Smooth muscle cell (in vitro differentiated cells): Measurements from ENCODE around the gene PCYT2. TPM values are rescaled to one million over a fixed set of nuclear protein-coding genes. Genes with fewer than 3 reads are reported as not detected.
A peak's percentile ranks its signal among the peaks of the same experiment; 100 is the strongest.

Experiments used
- DNase-seq: peaks from one replicate; lab custom pipeline; 2025; ENCODE audit not compliant: unreplicated experiment; lab: John Stamatoyannopoulos, UW
- H2AFZ ChIP-seq: fragments of 200-600 bp; sonication (generic); 2 replicates; pipeline ENCODE4 v1.6.0; 2016; ENCODE audit warnings: antibody characterized with exemption, low read depth, mild to moderate bottlenecking
- H3F3A ChIP-seq: fragments of 200-600 bp; sonication (generic); 2 replicates; pipeline ENCODE4 v1.6.0; 2017; ENCODE audit warnings: antibody characterized with exemption, low read depth
- H3K27ac ChIP-seq: fragments of 200-600 bp; sonication (generic); 2 replicates; pipeline ENCODE4 v1.5.1; 2016; ENCODE audit warnings: low read depth, mild to moderate bottlenecking
- H3K27me3 ChIP-seq: fragments of 200-600 bp; sonication (generic); 2 replicates; pipeline ENCODE4 v1.6.1; 2016; ENCODE audit warnings: low read depth, mild to moderate bottlenecking
- H3K36me3 ChIP-seq: fragments of 200-600 bp; sonication (generic); 2 replicates; pipeline ENCODE4 v1.5.1; 2016; ENCODE audit warnings: low read depth
- H3K4me1 ChIP-seq: fragments of 200-600 bp; sonication (generic); 2 replicates; pipeline ENCODE4 v1.5.1; 2016; ENCODE audit warnings: low read depth
- H3K4me2 ChIP-seq: fragments of 200-600 bp; sonication (generic); 2 replicates; pipeline ENCODE4 v1.6.0; 2016; ENCODE audit warnings: mild to moderate bottlenecking
- H3K4me3 ChIP-seq: fragments of 200-600 bp; sonication (generic); 2 replicates; pipeline ENCODE4 v1.5.1; 2016; ENCODE audit warnings: mild to moderate bottlenecking
- H3K79me2 ChIP-seq: fragments of 200-600 bp; sonication (generic); 2 replicates; pipeline ENCODE4 v1.6.0; 2016; ENCODE audit warnings: low read depth, mild to moderate bottlenecking
- H3K9ac ChIP-seq: fragments of 200-600 bp; sonication (generic); 2 replicates; pipeline ENCODE4 v1.6.0; 2016; ENCODE audit warnings: low read depth
- H3K9me3 ChIP-seq: fragments of 200-600 bp; sonication (generic); replicated peaks from 2 replicates; pipeline ENCODE4 v1.5.1; 2016; ENCODE audit warnings: low read depth
- H4K20me1 ChIP-seq: fragments of 200-600 bp; sonication (generic); 2 replicates; pipeline ENCODE4 v1.6.0; 2016; ENCODE audit warnings: low read depth
- WGBS: methylation state at CpG from one replicate; pipeline ENCODE4 v1.1.7; 2016; ENCODE audit warnings: low lambda C conversion rate; 5-methylcytosine and 5-hydroxymethylcytosine counted together
- polyA plus RNA-seq: library from polyadenylated mRNA; unstranded; fragments of >200 nt; fragmentation: Nextera tagmentation; extraction: Ambion mirVana; gene quantifications from 2 replicates; pipeline ENCODE4 v1.2.1, GENCODE V29; 2016
- total RNA-seq: library from RNA; depleted of rRNA; stranded (reverse); fragments of >200 nt; gene quantifications from 2 replicates; pipeline ENCODE4 v1.2.3, GENCODE V29; 2014
- TF ChIP-seq, protein P1 (sequence below): fragments of 200-600 bp; sonication (generic); IDR thresholded peaks from 2 replicates; pipeline ENCODE4 v1.5.1; 2017; ENCODE audit warnings: borderline replicate concordance, mild to moderate bottlenecking, antibody characterized with exemption; ENCODE audit not compliant: insufficient read depth, poor library complexity, severe bottlenecking

PCYT2 gene
- total and polyA plus RNA-seq, 2 experiments from 2014 or later, result 11.4 to 50.6 TPM

DNA sequence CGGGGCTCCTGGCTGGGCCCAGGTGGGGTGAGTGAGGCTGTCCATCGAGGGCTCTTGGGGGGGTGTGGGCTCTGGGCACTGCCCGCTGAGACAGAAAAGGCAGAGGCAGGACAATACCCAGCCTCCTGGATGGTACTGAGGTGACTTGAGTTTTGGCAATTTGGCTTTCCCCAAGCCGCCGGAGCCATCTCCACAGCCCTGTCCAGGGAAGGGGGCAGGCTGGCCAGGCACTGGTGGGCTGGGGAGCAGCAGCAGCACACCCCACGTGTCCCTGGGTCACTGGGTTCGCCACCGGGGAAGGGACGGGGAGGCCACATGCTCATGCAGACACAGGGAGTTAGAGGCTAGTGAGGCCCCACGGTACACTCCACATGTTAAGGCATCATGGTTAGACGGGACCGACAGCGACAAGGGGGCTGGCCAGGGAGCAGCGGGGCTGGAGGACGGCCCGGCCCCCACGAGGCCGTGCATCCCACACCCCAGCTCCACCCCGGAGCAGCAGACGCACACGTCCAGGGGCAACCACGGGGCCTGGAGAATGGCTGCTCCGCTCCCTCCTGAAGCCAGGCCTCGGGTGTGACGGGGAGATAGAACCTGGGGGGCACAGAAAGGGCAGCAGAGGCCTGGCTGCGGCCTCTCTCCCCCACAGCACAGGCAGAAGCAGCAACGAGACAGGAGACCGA, 43.1 kb downstream of the PCYT2 start:
- 36% methylated on average over 25 of the region's 28 CpGs for WGBS
- Histone ChIP-seq H3K36me3 (no peaks in the 10 kb centered on the region), H4K20me1 (peaks cover 74% of the 10 kb centered on the region), H3K4me1 (peaks cover 31% of the 10 kb centered on the region), H3K9me3 (no peaks in the 10 kb centered on the region), H3K9ac (no peak overlapping the region), H3F3A (peaks cover 52% of the 10 kb centered on the region), H3K4me3 (no peak overlapping the region), H2AFZ (no peak overlapping the region), H3K27ac (peak overlapping the region; percentile 78), H3K27me3 (no peaks in the 10 kb centered on the region), H3K79me2 (peaks cover 47% of the 10 kb centered on the region), H3K4me2 (peak overlapping the region; percentile 69)
- TF ChIP-seq, protein P1, sequence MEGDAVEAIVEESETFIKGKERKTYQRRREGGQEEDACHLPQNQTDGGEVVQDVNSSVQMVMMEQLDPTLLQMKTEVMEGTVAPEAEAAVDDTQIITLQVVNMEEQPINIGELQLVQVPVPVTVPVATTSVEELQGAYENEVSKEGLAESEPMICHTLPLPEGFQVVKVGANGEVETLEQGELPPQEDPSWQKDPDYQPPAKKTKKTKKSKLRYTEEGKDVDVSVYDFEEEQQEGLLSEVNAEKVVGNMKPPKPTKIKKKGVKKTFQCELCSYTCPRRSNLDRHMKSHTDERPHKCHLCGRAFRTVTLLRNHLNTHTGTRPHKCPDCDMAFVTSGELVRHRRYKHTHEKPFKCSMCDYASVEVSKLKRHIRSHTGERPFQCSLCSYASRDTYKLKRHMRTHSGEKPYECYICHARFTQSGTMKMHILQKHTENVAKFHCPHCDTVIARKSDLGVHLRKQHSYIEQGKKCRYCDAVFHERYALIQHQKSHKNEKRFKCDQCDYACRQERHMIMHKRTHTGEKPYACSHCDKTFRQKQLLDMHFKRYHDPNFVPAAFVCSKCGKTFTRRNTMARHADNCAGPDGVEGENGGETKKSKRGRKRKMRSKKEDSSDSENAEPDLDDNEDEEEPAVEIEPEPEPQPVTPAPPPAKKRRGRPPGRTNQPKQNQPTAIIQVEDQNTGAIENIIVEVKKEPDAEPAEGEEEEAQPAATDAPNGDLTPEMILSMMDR, result no peak
- DNase-seq, result no peak

- H3F3A ChIP-seq, result peaks cover 52% of the 10 kb centered on the region
- peaks cover 77% of the 10 kb centered on the region for H4K20me1 ChIP-seq
- H3K9me3 ChIP-seq, result no peaks in the 10 kb centered on the region
- H3K9ac ChIP-seq, result no peak overlapping the region
- H3K36me3 ChIP-seq, result no peaks in the 10 kb centered on the region
- peaks cover 54% of the 10 kb centered on the region for H3K79me2 ChIP-seq
- peaks cover 39% of the 10 kb centered on the region for H3K4me1 ChIP-seq
- H3K27ac ChIP-seq, result peak overlapping the region; percentile 78
- no peaks in the 10 kb centered on the region for H3K27me3 ChIP-seq
- 38% methylated on average over 20 of the region's 23 CpGs for WGBS
- DNase-seq, result no peak
- no peak overlapping the region for H3K4me3 ChIP-seq
- peak overlapping the region; percentile 69 for H3K4me2 ChIP-seq
- TF ChIP-seq, protein P1, result no peak
- H2AFZ ChIP-seq, result no peak overlapping the region
Observed at GRCh38 chr17:81867170-81867990, 43.8 kb downstream of the PCYT2 start.

DNA sequence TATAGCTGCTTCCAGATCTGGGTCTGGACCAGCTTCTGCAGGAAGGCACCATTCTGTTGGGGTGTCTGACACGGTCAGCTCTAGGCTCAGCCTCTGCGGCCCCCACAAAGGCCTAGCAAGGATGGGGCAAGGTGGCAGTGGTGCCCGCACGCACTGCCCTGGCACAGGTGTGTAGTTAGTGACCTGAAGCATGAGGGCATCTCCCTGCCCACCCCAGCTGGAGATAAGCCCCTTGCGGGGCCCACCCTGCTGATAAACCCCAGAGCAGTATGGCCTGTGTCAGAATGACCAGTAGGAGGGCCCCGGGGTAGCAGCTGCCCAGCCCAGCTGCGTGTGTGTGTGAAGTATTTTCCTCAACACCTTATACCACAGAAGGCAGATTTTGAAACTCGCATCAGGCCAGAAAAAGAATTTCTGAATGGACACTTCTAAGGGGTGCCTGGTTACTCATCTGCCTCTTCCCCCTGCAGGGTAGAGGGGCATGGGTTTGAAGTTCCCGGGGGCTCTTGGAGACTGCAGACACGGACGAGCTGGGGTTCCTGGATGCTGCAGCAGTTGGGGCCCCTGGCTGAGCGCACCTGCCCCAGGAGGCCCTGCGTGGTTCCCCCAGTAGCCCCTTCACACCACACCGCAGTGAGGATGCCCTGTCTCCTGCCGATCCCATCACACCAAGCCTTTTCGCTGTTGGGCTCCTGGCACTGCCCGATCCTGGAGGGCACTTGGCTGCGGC, 44.6 kb downstream of the PCYT2 start:
- Histone ChIP-seq H3K4me3 (no peak overlapping the region), H3K27ac (peak overlapping the region; percentile 78), H3K4me1 (peaks cover 38% of the 10 kb centered on the region), H4K20me1 (peaks cover 77% of the 10 kb centered on the region), H3K27me3 (no peaks in the 10 kb centered on the region), H3K79me2 (peaks cover 54% of the 10 kb centered on the region), H3F3A (peaks cover 50% of the 10 kb centered on the region), H3K9ac (no peak overlapping the region), H3K36me3 (no peaks in the 10 kb centered on the region), H2AFZ (no peak overlapping the region), H3K9me3 (no peaks in the 10 kb centered on the region), H3K4me2 (peak overlapping the region; percentile 69)
- WGBS, result 80% methylated on average over 18 of the region's 18 CpGs
- no peak for DNase-seq
- TF ChIP-seq, protein P1, result no peak
